Calu3 (cell line): ENCODE data around the gene PPIC. TPM values are rescaled to one million over a fixed set of nuclear protein-coding genes. Genes with fewer than 3 reads are reported as not detected.

Experiments used
- BruUV-seq: library from RNA; stranded (reverse); fragments of 400-500 nt; replicated peaks from 2 replicates; lab custom pipeline; 2021; lab: Mats Ljungman, UMichigan
- CTCF ChIA-PET: fragments of 300-600 bp; sonication (Branson Sonifier 250); formaldehyde crosslinking; loops from one replicate; lab custom pipeline; 2022; ENCODE audit warnings: antibody characterized with exemption; lab: Charles Lee
- DNase-seq: peaks from one replicate; pipeline ENCODE4 v3.0.0; 2022
- H3K27ac Mint-ChIP-seq: one replicate; pipeline ENCODE4 v1.8.0; 2022; ENCODE audit warnings: mixed read lengths; ENCODE audit not compliant: unreplicated experiment
- H3K27me3 Mint-ChIP-seq: one replicate; pipeline ENCODE4 v1.8.0; 2022; ENCODE audit warnings: mixed read lengths; ENCODE audit not compliant: unreplicated experiment
- H3K36me3 Mint-ChIP-seq: one replicate; pipeline ENCODE4 v1.8.0; 2022; ENCODE audit warnings: mild to moderate bottlenecking, moderate library complexity, mixed read lengths; ENCODE audit not compliant: insufficient read depth, unreplicated experiment
- H3K4me1 Mint-ChIP-seq: one replicate; pipeline ENCODE4 v1.8.0; 2022; ENCODE audit warnings: mild to moderate bottlenecking, low read depth, mixed read lengths; ENCODE audit not compliant: unreplicated experiment
- H3K4me3 Mint-ChIP-seq: one replicate; pipeline ENCODE4 v1.8.0; 2022; ENCODE audit warnings: mild to moderate bottlenecking, low read depth, moderate library complexity, mixed read lengths; ENCODE audit not compliant: unreplicated experiment
- H3K9me3 Mint-ChIP-seq: one replicate; pipeline ENCODE4 v1.8.0; 2022; ENCODE audit warnings: low read depth, mixed read lengths; ENCODE audit not compliant: unreplicated experiment
- CTCF ChIP-seq: fragments of 200-600 bp; IDR thresholded peaks from one replicate; pipeline ENCODE4 v1.8.0; 2022; ENCODE audit warnings: antibody characterized with exemption; ENCODE audit not compliant: unreplicated experiment
- intact Hi-C: fragments of 100-400 bp; cut with micrococcal nuclease; formaldehyde crosslinking; loops from one replicate; pipeline ENCODE4 v1.10.0; 2022; ENCODE audit not compliant: unreplicated experiment
- total RNA-seq: library from RNA; stranded (reverse); gene quantifications from 2 replicates; pipeline ENCODE4 v1.2.3, GENCODE V29; 2022

Gene PPIC
- total RNA-seq, 1 experiment from 2014 or later = 43.5 TPM

DNA sequence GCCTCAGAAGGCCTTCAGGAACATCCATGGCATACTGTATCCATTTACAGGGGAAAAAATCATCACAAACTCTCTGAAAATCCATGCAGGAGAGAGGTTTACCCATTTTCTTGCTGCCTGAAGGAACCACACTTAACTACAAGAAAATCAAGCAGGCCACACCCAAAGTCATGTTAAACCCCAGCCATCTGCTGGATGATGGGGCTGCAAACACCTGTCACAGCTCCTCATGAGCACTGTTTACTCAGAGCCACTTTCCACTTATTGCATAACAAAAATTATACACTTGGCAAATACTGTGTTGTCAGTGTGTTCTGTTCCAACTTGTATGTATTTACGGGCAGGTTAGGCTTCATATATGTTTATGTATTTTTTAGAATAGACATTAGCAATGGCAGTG lies 35.8 kb downstream of the PPIC start:
- Mint-ChIP-seq H3K36me3 (no peaks in the 10 kb centered on the region), H3K9me3 (no peaks in the 10 kb centered on the region), H3K4me3 (no peak overlapping the region), H3K27me3 (no peaks in the 10 kb centered on the region), H3K4me1 (no peaks in the 10 kb centered on the region), H3K27ac (no peak overlapping the region)
- no peak for TF ChIP-seq CTCF
- CTCF ChIA-PET = no interaction called here
- BruUV-seq = no TSS peak
- intact Hi-C loops = loop anchor here (5.0 kb wide), 1 partner anchor 483 kb away; no protein-coding TSS in a partner anchor
- no peak for DNase-seq

DNA sequence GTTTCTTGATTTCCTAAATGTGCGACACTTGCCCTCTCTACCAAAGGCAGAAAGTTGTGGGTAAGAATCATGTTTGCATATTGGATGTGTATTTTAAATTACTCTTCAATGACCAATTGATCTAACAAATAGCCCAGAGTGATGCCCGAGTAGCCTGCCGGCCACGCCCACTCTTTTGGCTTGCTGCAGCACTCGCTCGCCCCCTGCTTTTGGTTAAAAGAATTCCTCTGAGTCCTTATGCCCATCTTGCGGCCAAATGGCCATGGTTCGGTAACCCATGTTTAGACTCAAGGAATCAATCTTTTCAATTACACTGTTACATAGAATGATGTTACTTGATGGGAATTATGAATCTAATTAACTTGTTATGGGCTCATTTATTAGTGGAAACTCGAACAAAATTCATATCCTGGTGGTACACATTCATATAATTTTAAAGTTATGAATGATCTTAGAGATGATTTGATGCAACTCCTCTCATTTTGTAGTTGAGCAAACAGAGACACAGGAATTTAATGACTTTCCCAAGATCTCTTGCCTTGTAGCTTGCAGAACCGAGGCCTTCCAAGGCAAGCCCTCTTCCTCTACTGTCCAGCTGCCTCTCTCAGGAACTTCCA lies 36.5 kb downstream of the PPIC start:
- intact Hi-C loops = loop anchor here (5.0 to 10.0 kb wide), 2 partner anchors 295 to 483 kb away; no protein-coding TSS in a partner anchor
- DNase-seq = peak; percentile 38
- no TSS peak for BruUV-seq
- Mint-ChIP-seq H3K9me3 (no peaks in the 10 kb centered on the region), H3K27ac (no peak overlapping the region), H3K4me3 (no peak overlapping the region), H3K4me1 (no peaks in the 10 kb centered on the region), H3K36me3 (no peaks in the 10 kb centered on the region), H3K27me3 (no peaks in the 10 kb centered on the region)
- CTCF ChIA-PET = no interaction called here
- peak; percentile 10 for TF ChIP-seq CTCF

DNA sequence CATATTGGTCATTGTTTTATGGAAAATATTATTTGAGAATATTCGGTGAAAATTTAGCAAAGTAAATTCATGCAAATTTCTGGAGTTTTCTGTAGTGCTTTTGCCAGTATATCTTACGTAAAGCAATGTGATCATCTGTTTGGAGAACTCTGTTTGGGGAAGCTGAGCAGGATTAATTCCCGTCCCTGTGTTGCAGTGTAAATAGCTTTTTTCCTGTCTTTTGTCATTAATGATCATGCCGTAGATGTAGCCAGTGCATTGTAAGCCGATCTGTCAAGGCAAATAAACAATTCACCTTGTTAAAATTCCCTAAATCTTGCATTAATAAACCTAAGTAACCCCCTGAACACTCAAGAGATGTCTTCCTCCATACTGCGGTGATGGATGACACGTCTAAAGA lies 39.2 kb downstream of the PPIC start:
- CTCF ChIA-PET = interaction anchor here (1.2 kb wide), 1 partner anchor 293 kb away, joined by 3 read pairs; no protein-coding TSS in a partner anchor
- no peak for TF ChIP-seq CTCF
- no peak for DNase-seq
- H3K9me3 Mint-ChIP-seq = no peaks in the 10 kb centered on the region
- H3K4me1 Mint-ChIP-seq = no peaks in the 10 kb centered on the region
- BruUV-seq = no TSS peak
- H3K4me3 Mint-ChIP-seq = no peak overlapping the region
- intact Hi-C loops = loop anchor here (10.0 kb wide), 1 partner anchor 292 kb away; no protein-coding TSS in a partner anchor
- H3K36me3 Mint-ChIP-seq = no peaks in the 10 kb centered on the region
- no peaks in the 10 kb centered on the region for H3K27me3 Mint-ChIP-seq
- no peak overlapping the region for H3K27ac Mint-ChIP-seq

- H3K36me3 Mint-ChIP-seq = no peaks in the 10 kb centered on the region
- CTCF ChIA-PET = interaction anchor here (1.2 kb wide), 1 partner anchor 292 kb away, joined by 3 read pairs; no protein-coding TSS in a partner anchor
- no peak for TF ChIP-seq CTCF
- no peaks in the 10 kb centered on the region for H3K27me3 Mint-ChIP-seq
- intact Hi-C loops = loop anchor here (10.0 kb wide), 1 partner anchor 291 kb away; no protein-coding TSS in a partner anchor
- no peaks in the 10 kb centered on the region for H3K9me3 Mint-ChIP-seq
- no peak for DNase-seq
- H3K27ac Mint-ChIP-seq = no peak overlapping the region
- no peak overlapping the region for H3K4me3 Mint-ChIP-seq
- no peaks in the 10 kb centered on the region for H3K4me1 Mint-ChIP-seq
- no TSS peak for BruUV-seq
These were observed 40.4 kb downstream of the PPIC start for GRCh38 chr5:122996091-122996490.
